Measurements from ENCODE around the gene EHD3. TPM values are rescaled to one million over a fixed set of nuclear protein-coding genes. Genes with fewer than 3 reads are reported as not detected.

Gene EHD3
- total and polyA plus RNA-seq, 2 of the 8 experiments (the other 6 are each of a cell fraction or from before 2014, with no cell fraction given), result 9.3 to 12.0 TPM

DNA sequence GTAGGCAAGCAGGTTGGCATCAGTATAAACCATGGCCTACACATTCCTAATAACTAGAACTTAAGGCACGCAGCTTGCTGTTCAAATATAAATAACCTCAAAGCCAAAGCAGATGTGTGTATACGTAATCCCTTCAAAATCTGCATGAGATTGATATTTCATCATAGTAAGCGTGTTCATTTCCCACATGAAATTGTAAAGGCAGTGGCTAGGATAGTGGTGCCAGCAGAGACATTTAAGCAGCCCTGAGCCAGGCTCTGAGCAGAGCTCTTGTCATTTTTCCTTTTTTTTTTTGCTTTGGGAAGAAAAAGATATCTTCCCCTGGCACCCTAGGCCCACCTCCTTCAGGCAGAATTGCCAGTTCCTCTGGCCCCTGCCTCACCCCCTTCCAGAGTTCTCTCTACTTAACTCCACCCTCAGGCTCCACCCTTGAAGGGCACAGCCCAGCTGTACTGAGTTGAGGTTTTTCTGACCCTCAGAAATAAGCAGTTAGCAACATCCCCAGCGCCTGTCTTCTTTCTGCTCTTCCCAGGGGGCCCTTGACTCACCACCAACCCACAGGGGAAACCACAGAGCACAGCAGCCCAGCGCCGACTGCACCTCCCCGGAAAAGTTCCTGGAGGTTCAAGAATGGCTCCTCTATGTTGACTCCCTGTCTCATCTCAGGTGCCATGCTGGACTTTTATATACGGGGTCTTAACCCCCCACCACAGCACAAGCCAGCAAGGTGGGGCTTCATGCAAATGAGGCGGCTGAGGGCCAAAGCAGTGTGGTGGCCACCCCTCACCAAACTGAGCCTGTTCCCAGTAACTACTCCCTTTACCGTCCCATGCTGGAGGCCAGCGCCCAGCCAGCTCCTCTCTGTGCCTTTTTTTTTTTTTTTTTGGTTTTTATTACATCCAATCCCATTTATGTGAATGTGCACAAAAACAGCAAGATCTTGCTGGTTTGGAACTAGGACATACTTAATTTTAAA is 84.7 kb downstream of the EHD3 start (continued):
- no peak for TF ChIP-seq TAF7 (optimal IDR thresholded peaks at IDR 0.05; ENCODE audit: borderline replicate concordance, low read depth, low read length)
- TF ChIP-seq KDM1A (IDR thresholded peaks at IDR 0.05; ENCODE audit: borderline replicate concordance, low read length), result no peak
- no peak for TF ChIP-seq SIX5 (IDR thresholded peaks at IDR 0.05; ENCODE audit: low read depth, low read length)
- TF ChIP-seq FOSL1 (IDR thresholded peaks at IDR 0.05; ENCODE audit: insufficient read depth, low read depth, low read length), result no peak
- no peak for TF ChIP-seq SIRT6 (IDR thresholded peaks at IDR 0.05; ENCODE audit: low read length)
- no peak for TF ChIP-seq JUND (IDR thresholded peaks at IDR 0.05; ENCODE audit: low read length)
- no peak for TF ChIP-seq SP2 (IDR thresholded peaks at IDR 0.05; ENCODE audit: low read length)

Small RNA genes within 50 kb of the gene (small RNA-seq; reads per million reads assigned to genes)
- gene RNA5SP90 (ENCODE audit: insufficient read depth), result not detected

Other genes starting within 250 kb of the EHD3 start
- gene GALNT14, start 95.7 kb upstream of the EHD3 start, total RNA-seq (2021; fragmentation: NEBNext Ultra II Directional; extraction: Animal tissue kit (Norgen Biotek cat#: 25700)), result 10.3 and 13.7 TPM in 2 replicates
- gene GALNT14, start 95.7 kb upstream of the EHD3 start, polyA plus RNA-seq (2011; rRNA removed), result 12.6 and 13.0 TPM in 2 replicates
- 0.07 and 0.08 TPM in 2 replicates for gene CAPN14, start 16.6 kb upstream of the EHD3 start, total RNA-seq (2021; fragmentation: NEBNext Ultra II Directional; extraction: Animal tissue kit (Norgen Biotek cat#: 25700))
- 0.05 TPM in 1 of 2 replicates, not detected in the other for gene CAPN14, start 16.6 kb upstream of the EHD3 start, polyA plus RNA-seq (2011; rRNA removed)
- 0.98 and 1.2 TPM in 2 replicates for gene XDH, start 180.6 kb downstream of the EHD3 start, total RNA-seq (2021; fragmentation: NEBNext Ultra II Directional; extraction: Animal tissue kit (Norgen Biotek cat#: 25700))
- 0.46 and 0.68 TPM in 2 replicates for gene XDH, start 180.6 kb downstream of the EHD3 start, polyA plus RNA-seq (2011; rRNA removed)

All from H1 (cell line).